ENCODE results near the gene SOX5. TPM values are rescaled to one million over a fixed set of nuclear protein-coding genes. Genes with fewer than 3 reads are reported as not detected.

Gene SOX5
- total and polyA plus RNA-seq, 12 donors, result 0.47 to 10.4 (median 1.9) TPM

DNA sequence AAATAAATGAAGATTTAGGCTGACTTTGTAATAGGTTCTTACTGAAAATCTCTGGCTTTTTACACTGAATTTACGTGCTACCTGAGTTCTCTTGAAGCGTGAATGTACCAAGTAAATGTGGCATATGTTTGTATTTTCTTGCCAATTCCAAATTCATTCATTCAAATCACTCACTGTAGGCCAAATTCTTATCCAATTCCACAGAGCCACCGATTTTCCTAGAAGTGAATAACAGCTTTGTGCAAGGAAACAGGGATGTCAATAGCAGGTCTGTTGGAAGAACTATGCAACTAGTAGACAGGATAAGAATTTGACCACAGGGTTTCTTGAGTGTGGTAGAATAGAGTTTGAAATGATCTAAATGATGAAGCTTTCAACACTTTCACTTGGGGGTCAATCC, 86.8 kb downstream of the SOX5 start:
- intact Hi-C loops (cut with DNase I), result no loop called here
- no peak overlapping the region for H3K27ac ChIP-seq
- TF ChIP-seq, protein P1, sequence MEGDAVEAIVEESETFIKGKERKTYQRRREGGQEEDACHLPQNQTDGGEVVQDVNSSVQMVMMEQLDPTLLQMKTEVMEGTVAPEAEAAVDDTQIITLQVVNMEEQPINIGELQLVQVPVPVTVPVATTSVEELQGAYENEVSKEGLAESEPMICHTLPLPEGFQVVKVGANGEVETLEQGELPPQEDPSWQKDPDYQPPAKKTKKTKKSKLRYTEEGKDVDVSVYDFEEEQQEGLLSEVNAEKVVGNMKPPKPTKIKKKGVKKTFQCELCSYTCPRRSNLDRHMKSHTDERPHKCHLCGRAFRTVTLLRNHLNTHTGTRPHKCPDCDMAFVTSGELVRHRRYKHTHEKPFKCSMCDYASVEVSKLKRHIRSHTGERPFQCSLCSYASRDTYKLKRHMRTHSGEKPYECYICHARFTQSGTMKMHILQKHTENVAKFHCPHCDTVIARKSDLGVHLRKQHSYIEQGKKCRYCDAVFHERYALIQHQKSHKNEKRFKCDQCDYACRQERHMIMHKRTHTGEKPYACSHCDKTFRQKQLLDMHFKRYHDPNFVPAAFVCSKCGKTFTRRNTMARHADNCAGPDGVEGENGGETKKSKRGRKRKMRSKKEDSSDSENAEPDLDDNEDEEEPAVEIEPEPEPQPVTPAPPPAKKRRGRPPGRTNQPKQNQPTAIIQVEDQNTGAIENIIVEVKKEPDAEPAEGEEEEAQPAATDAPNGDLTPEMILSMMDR (IDR thresholded peaks at IDR 0.05), result no peak
- no peak for TF ChIP-seq POLR2A (IDR thresholded peaks at IDR 0.05)

DNA sequence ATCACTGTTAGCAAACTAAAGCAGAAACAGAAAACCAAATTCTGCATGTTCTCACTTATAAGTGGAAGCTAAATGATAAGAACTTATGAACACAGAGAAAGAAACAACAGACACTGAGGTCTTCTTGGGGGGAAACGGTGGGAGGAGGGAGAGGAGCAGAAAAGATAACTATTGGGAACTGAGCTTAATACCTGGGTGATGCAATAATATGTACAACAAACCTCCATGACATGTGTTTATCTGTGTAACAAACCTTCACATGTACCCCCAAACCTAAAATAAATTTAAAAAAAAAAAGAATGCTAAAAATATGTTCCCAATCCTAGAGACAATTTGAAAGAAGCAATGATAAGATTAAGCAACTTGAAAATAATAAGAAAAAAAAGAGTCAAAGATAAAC, 89.5 kb downstream of the SOX5 start:
- Histone ChIP-seq H3K9me3 (replicated peaks in 1 of 3) (no peaks in the 10 kb centered on the region), H3K4me3 (no peak overlapping the region), H3K27ac (no peak overlapping the region), H3K4me1 (replicated peaks in 1 of 2) (no peaks in the 10 kb centered on the region), H3K27me3 (no peaks in the 10 kb centered on the region), H3K36me3 (replicated peaks in 1 of 2) (no peaks in the 10 kb centered on the region)
- 59 to 71% (median 60%) methylated on average over 1 of the region's 1 CpG for WGBS, 4 donors
- no peak for DNase-seq
- intact Hi-C loops (cut with DNase I), result no loop called here
- TF ChIP-seq, protein P1 (IDR thresholded peaks at IDR 0.05), result no peak
- no peak for TF ChIP-seq POLR2A (IDR thresholded peaks at IDR 0.05)

More for the DNA sequence above, 86.8 kb downstream of the SOX5 start:
- Histone ChIP-seq H3K9me3 (replicated peaks in 1 of 3) (no peaks in the 10 kb centered on the region), H3K27me3 (no peaks in the 10 kb centered on the region), H3K4me1 (replicated peaks in 1 of 2) (no peaks in the 10 kb centered on the region), H3K36me3 (replicated peaks in 1 of 2) (no peaks in the 10 kb centered on the region), H3K4me3 (no peak overlapping the region)
- DNase-seq, result no peak
- WGBS, 4 donors, result 71 to 82% (median 74%) methylated on average over 3 of the region's 3 CpGs

DNA sequence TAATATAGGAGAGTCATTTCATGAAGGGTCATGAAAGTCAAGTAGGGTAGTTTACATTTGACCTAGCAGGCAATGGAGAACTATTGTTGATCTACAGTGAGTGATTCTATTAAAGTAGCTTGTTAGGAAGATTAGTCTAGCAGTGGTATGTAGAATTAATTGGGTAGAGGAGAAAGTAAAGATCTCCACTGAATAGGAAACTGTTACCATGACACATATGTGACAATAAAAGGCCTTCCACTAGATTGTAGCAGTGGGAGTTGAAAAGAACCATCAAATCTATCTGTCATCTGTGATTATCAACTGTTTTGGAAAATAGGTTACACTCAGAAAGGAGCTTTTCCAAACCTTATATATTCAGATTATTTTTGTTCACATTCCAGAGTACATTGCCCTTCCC, 92.3 kb downstream of the SOX5 start:
- no peaks in the 10 kb centered on the region for H3K36me3 ChIP-seq (replicated peaks in 1 of 2)
- intact Hi-C loops (cut with DNase I), result no loop called here
- H3K9me3 ChIP-seq (replicated peaks in 1 of 3), result no peaks in the 10 kb centered on the region
- no peak for DNase-seq
- H3K27ac ChIP-seq, result no peak overlapping the region
- no peaks in the 10 kb centered on the region for H3K27me3 ChIP-seq
- no peak for TF ChIP-seq POLR2A (IDR thresholded peaks at IDR 0.05)
- TF ChIP-seq, protein P1 (IDR thresholded peaks at IDR 0.05), result no peak
- no peak overlapping the region for H3K4me3 ChIP-seq
- H3K4me1 ChIP-seq (replicated peaks in 1 of 2), result no peaks in the 10 kb centered on the region

DNA sequence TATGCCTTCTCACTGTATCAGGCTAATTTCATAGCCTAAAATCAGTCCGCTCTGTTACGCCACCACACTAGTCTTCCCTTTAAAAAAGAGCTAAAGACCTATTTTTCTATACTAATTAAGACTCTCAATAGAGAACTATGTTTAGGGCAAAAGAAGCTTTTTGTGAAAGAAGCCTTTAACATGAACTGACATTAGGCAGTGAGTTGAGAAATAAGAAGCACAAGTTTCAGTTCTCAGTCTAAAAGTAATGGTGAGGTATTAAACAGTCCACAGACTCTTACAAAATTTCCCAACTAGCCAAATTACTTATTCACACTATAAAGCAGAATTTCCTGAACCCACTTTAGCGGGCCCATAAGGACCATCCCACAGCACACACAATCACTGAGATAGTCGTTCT, 93.7 kb downstream of the SOX5 start:
- intact Hi-C loops (cut with DNase I), result no loop called here
- no peak for DNase-seq
- Histone ChIP-seq H3K4me1 (replicated peaks in 1 of 2) (no peaks in the 10 kb centered on the region), H3K9me3 (replicated peaks in 1 of 3) (no peaks in the 10 kb centered on the region), H3K36me3 (replicated peaks in 1 of 2) (no peaks in the 10 kb centered on the region), H3K27me3 (no peaks in the 10 kb centered on the region), H3K4me3 (no peak overlapping the region), H3K27ac (no peak overlapping the region)
- TF ChIP-seq, protein P1 (IDR thresholded peaks at IDR 0.05), result no peak
- TF ChIP-seq POLR2A (IDR thresholded peaks at IDR 0.05), result no peak
- WGBS, 4 donors, result 64 to 70% (median 69%) methylated on average over 4 of the region's 4 CpGs

All from adrenal gland (tissue), 12 donors.